ENCODE data around the gene FAM81A.

GRCh38 chr15:59443341-59444072, 5.5 kb downstream of the FAM81A start:
- TF ChIP-seq EP300 (IDR thresholded peaks at IDR 0.05) (no peak), CTCF (IDR thresholded peaks at IDR 0.05) (no peak)

Measured in ovary (tissue), 3 donors.